ENCODE data around the gene IFNL1.

DNA sequence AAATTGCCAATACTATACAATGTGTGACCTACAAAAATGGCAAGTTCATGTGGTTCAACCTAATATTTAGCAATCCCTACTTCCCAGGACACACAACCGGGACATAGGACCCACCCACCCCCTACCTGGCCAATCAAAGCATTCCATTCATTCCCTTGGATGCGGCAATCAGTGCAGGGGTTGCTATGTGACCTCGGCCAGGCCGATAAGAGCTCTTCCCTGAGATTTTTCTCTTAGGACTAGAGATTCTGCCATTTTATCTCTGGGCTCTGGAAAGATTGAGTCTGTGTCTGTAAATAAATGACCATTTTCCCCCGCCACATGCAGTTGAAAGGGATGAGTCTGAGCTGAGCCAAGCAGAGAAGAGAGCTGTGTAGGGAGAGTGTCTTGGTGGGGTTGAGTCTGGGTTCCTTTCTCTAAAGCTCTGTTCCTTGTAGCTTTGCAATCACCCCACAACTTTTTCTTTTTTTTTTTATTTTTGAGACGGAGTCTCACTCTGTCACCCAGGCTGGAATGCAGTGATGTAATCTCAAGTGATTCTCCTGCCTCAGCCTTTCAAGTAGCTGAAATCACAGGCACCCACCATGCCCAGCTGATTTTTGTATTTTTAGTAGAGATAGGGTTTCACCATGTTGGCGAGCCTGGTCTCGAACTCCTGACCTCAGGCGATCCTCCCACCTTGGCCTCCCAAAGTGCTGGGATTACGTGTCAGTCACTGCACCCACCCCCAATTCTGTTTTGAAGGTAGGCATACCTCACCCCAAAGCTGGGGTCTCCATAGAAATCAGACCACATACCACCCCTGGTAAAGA, 7.4 kb downstream of the IFNL1 start:
- TF ChIP-seq, protein P1, sequence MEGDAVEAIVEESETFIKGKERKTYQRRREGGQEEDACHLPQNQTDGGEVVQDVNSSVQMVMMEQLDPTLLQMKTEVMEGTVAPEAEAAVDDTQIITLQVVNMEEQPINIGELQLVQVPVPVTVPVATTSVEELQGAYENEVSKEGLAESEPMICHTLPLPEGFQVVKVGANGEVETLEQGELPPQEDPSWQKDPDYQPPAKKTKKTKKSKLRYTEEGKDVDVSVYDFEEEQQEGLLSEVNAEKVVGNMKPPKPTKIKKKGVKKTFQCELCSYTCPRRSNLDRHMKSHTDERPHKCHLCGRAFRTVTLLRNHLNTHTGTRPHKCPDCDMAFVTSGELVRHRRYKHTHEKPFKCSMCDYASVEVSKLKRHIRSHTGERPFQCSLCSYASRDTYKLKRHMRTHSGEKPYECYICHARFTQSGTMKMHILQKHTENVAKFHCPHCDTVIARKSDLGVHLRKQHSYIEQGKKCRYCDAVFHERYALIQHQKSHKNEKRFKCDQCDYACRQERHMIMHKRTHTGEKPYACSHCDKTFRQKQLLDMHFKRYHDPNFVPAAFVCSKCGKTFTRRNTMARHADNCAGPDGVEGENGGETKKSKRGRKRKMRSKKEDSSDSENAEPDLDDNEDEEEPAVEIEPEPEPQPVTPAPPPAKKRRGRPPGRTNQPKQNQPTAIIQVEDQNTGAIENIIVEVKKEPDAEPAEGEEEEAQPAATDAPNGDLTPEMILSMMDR (IDR thresholded peaks at IDR 0.05), result no peak
- TF ChIP-seq POLR2A (IDR thresholded peaks at IDR 0.05), result no peak
- TF ChIP-seq POLR2AphosphoS5 (IDR thresholded peaks at IDR 0.05), result no peak

All from prostate gland (tissue), 2 donors.